Tibial nerve (tissue), 3 donors: Measurements from ENCODE around the gene CNNM4.

Experiments
- POLR2A ChIP-seq, 2 donors: fragments of 450-650 bp; IDR thresholded peaks; one replicate each; pipeline ENCODE4 v1.6.1; 2017; ENCODE audit warnings: antibody characterized with exemption in 2 of 2, mild to moderate bottlenecking in 2 of 2, moderate library complexity in 2 of 2
- TF ChIP-seq, protein P1 (sequence below), 5 experiments: fragments of 200-600 bp in 3 of 5; fragments of 450-650 bp in 2 of 5; sonication (generic) in 3 of 5; IDR thresholded peaks; one replicate each; pipeline ENCODE4 v1.5.1; 2016 to 2019; ENCODE audit warnings: antibody characterized with exemption in 5 of 5, mild to moderate bottlenecking in 3 of 5, moderate library complexity in 2 of 5

DNA sequence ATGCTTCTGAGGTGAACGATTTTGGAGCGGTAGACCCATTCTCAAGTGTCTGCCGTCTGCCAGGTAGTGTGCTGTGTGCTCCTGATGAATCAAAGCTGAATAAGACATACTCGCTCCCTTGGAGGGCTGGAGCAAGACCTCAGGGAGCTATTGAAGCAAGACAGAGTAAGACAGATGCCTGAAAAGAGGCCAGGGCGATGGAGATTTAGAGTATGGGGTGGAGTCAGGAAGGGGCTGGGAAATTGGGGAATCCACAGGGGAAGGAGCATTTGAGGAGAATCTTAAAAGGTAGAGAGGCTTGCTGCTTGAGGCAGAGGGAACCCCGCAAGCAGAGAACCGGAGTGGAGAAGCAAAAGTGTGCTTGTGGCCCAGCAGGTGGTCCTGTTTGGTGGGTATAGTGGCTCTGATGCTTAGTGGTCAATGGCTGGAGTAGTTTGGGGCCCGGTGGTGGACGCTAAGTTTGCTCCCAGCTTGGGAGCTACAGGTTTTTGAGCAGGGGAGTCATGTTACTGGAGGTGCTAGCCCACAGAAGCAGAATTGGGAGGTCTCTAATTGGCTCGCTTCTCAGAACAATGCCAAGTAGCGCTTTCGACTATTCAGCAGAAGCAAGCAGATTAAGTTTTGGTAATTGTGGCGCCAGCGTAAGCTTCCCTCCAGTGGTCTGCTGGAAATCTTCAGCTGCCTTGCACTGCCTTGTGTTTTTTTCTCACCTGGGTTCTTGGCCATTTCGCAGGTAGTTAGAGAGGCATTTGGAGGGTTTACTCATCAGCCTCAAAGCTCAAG lies 2.0 kb downstream of the CNNM4 start:
- TF ChIP-seq, protein P1, sequence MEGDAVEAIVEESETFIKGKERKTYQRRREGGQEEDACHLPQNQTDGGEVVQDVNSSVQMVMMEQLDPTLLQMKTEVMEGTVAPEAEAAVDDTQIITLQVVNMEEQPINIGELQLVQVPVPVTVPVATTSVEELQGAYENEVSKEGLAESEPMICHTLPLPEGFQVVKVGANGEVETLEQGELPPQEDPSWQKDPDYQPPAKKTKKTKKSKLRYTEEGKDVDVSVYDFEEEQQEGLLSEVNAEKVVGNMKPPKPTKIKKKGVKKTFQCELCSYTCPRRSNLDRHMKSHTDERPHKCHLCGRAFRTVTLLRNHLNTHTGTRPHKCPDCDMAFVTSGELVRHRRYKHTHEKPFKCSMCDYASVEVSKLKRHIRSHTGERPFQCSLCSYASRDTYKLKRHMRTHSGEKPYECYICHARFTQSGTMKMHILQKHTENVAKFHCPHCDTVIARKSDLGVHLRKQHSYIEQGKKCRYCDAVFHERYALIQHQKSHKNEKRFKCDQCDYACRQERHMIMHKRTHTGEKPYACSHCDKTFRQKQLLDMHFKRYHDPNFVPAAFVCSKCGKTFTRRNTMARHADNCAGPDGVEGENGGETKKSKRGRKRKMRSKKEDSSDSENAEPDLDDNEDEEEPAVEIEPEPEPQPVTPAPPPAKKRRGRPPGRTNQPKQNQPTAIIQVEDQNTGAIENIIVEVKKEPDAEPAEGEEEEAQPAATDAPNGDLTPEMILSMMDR (IDR thresholded peaks at IDR 0.05): no peak
- no peak for TF ChIP-seq POLR2A (IDR thresholded peaks at IDR 0.05)
